H1 (cell line): ENCODE results near the gene ZFPL1. TPM values are rescaled to one million over a fixed set of nuclear protein-coding genes. Genes with fewer than 3 reads are reported as not detected.

Experiments
- CTCF ChIP-seq, 3 experiments: IDR thresholded peaks; 1 replicate in 2 of 3; 2 replicates in 1 of 3; pipeline versions ENCODE4 v1.5.1 to v1.6.1; 2011; ENCODE audit warnings: low read length in 3 of 3, mild to moderate bottlenecking in 3 of 3, inconsistent platforms in 2 of 3, low read depth in 1 of 3, moderate library complexity in 1 of 3; ENCODE audit not compliant: insufficient read depth in 1 of 3; ENCODE audit errors: control extremely low read depth in 1 of 3
- polyA plus RNA-seq, 7 experiments: library from polyadenylated mRNA; depleted of rRNA in 3 of 7; stranded (reverse) in 5 of 7; unstranded in 2 of 7; fragments of >200 nt in 5 of 7; fragments of 200-250 nt in 2 of 7; gene quantifications; 1 replicate in 5 of 7; 2 replicates in 1 of 7; 4 replicates in 1 of 7; pipeline versions ENCODE4 v1.2.1 to v1.2.3, GENCODE V29; 2011 to 2013; ENCODE audit warnings: missing spikeins in 2 of 7, mixed read lengths in 2 of 7
- total RNA-seq: library from RNA; stranded (reverse); fragmentation: NEBNext Ultra II Directional; extraction: Animal tissue kit (Norgen Biotek cat#: 25700); gene quantifications from 2 replicates; pipeline ENCODE4 v1.2.1, GENCODE V29; 2021

The ZFPL1 gene
- total and polyA plus RNA-seq, 2 of the 8 experiments (the other 6 are each of a cell fraction or from before 2014, with no cell fraction given): 21.5 to 76.8 TPM

GRCh38 chr11:65126624-65127274 lies 42.7 kb downstream of the ZFPL1 start (continued):
- no peak for TF ChIP-seq CTCF (IDR thresholded peaks at IDR 0.05; ENCODE audit: control extremely low read depth in 1 of 3, insufficient read depth in 1 of 3, low read depth in 1 of 3, low read length in 3 of 3)
